ENCODE data around the gene WIPI1. TPM values are rescaled to one million over a fixed set of nuclear protein-coding genes. Genes with fewer than 3 reads are reported as not detected.

WIPI1 gene
- total RNA-seq, 1 experiment from 2014 or later, result 19.8 TPM

DNA sequence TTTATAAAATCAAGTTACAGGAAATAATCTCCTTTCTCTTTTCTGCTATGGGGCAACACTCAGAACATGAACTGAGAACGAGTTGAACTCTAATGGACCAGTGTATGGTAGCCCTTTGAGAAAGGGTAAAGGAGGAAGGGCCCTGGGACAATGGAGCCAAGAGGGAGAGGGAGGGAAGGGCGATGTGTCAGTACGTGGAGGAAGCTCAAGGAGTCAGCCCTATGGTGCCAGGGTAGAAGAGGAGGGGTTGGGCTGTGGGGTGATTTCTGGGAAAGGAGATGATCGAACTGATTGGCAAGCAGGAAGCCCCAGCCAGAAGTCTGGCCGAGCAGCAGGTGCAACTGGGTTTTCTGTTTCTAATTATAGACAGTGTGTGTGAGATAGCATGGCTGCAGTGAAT, 4.3 kb upstream of the WIPI1 start:
- POLR2A ChIA-PET, result no interaction called here
- Histone ChIP-seq H3K27ac (ENCODE audit: low read length) (no peak overlapping the region), H3K4me3 (ENCODE audit: low read depth in 2 of 2, low read length in 2 of 2) (no peak overlapping the region), H3K27me3 (ENCODE audit: control insufficient read depth, insufficient read depth, low read length) (no peaks in the 10 kb centered on the region), H3K9me3 (ENCODE audit: control insufficient read depth, insufficient read depth, low read depth, low read length) (no peaks in the 10 kb centered on the region), H3K4me1 (ENCODE audit: control insufficient read depth, insufficient read depth, low read length) (no peaks in the 10 kb centered on the region; the same call in none of the 2 replicates), H3K36me3 (ENCODE audit: control insufficient read depth, insufficient read depth, low read length) (no peaks in the 10 kb centered on the region)
- BruUV-seq (replicated peaks), result no TSS peak
- CTCF ChIA-PET, result no interaction called here
- TF ChIP-seq SIN3A (IDR thresholded peaks at IDR 0.05; ENCODE audit: borderline replicate concordance, insufficient read depth, low read depth, low read length), result no peak
- no peak for TF ChIP-seq POLR2AphosphoS5 (IDR thresholded peaks at IDR 0.05; ENCODE audit: low read depth, low read length)
- TF ChIP-seq TCF7L2 (IDR thresholded peaks at IDR 0.05; ENCODE audit: low read depth, low read length), result no peak
- TF ChIP-seq, protein P1, sequence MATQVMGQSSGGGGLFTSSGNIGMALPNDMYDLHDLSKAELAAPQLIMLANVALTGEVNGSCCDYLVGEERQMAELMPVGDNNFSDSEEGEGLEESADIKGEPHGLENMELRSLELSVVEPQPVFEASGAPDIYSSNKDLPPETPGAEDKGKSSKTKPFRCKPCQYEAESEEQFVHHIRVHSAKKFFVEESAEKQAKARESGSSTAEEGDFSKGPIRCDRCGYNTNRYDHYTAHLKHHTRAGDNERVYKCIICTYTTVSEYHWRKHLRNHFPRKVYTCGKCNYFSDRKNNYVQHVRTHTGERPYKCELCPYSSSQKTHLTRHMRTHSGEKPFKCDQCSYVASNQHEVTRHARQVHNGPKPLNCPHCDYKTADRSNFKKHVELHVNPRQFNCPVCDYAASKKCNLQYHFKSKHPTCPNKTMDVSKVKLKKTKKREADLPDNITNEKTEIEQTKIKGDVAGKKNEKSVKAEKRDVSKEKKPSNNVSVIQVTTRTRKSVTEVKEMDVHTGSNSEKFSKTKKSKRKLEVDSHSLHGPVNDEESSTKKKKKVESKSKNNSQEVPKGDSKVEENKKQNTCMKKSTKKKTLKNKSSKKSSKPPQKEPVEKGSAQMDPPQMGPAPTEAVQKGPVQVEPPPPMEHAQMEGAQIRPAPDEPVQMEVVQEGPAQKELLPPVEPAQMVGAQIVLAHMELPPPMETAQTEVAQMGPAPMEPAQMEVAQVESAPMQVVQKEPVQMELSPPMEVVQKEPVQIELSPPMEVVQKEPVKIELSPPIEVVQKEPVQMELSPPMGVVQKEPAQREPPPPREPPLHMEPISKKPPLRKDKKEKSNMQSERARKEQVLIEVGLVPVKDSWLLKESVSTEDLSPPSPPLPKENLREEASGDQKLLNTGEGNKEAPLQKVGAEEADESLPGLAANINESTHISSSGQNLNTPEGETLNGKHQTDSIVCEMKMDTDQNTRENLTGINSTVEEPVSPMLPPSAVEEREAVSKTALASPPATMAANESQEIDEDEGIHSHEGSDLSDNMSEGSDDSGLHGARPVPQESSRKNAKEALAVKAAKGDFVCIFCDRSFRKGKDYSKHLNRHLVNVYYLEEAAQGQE (IDR thresholded peaks at IDR 0.05; ENCODE audit: insufficient read depth in 1 of 2, low read depth in 2 of 2, low read length in 1 of 2), result no peak
- TF ChIP-seq, protein P2, sequence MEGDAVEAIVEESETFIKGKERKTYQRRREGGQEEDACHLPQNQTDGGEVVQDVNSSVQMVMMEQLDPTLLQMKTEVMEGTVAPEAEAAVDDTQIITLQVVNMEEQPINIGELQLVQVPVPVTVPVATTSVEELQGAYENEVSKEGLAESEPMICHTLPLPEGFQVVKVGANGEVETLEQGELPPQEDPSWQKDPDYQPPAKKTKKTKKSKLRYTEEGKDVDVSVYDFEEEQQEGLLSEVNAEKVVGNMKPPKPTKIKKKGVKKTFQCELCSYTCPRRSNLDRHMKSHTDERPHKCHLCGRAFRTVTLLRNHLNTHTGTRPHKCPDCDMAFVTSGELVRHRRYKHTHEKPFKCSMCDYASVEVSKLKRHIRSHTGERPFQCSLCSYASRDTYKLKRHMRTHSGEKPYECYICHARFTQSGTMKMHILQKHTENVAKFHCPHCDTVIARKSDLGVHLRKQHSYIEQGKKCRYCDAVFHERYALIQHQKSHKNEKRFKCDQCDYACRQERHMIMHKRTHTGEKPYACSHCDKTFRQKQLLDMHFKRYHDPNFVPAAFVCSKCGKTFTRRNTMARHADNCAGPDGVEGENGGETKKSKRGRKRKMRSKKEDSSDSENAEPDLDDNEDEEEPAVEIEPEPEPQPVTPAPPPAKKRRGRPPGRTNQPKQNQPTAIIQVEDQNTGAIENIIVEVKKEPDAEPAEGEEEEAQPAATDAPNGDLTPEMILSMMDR (IDR thresholded peaks at IDR 0.05), result no peak
- ATAC-seq (no peak), DNase-seq (ENCODE audit: low read depth, low spot score) (no peak)
- intact Hi-C loops (cut with micrococcal nuclease; ENCODE audit: unreplicated experiment), result loop anchor here (10.0 kb wide), 4 partner anchors 287 to 497 kb away; no protein-coding TSS in a partner anchor
- in situ Hi-C loops (cut with HindIII; ENCODE audit: low pct_unique_long_range_greater_than_20kb, low sequenced_read_pairs), result no loop called here

DNA sequence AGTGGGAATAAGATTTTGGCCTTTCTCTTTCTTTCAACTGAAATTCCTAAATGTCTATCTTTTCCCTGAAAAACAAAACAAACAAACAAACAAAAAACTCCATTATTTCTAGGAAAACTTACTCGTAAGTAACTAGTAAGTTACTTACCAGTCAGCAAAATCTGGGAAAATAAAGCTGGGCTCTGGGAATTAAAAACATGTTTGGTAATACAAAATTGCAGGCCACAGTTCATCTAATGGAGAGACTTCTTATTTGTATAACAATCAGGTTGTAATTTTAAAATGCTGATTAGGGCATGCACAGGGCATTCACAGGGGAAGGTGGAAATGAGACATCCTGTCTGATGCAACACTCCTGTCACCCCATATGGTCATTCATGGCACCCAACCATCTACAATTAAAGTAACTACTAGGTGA, 3.8 kb upstream of the WIPI1 start:
- no peak for DNase-seq (ENCODE audit: low read depth, low spot score)
- ChIA-PET CTCF (no interaction called here), POLR2A (interaction anchor here (0.6 kb wide), 1 partner anchor 86 kb away, joined by 3 read pairs; no protein-coding TSS in a partner anchor)
- Histone ChIP-seq H3K4me1 (ENCODE audit: control insufficient read depth, insufficient read depth, low read length) (peaks cover 2% of the 10 kb centered on the region), H3K27ac (ENCODE audit: low read length) (no peak overlapping the region), H3K27me3 (ENCODE audit: control insufficient read depth, insufficient read depth, low read length) (no peaks in the 10 kb centered on the region), H3K36me3 (ENCODE audit: control insufficient read depth, insufficient read depth, low read length) (no peaks in the 10 kb centered on the region), H3K4me3 (ENCODE audit: low read depth in 2 of 2, low read length in 2 of 2) (no peak overlapping the region), H3K9me3 (ENCODE audit: control insufficient read depth, insufficient read depth, low read depth, low read length) (no peaks in the 10 kb centered on the region)
- intact Hi-C loops (cut with micrococcal nuclease; ENCODE audit: unreplicated experiment), result loop anchor here (10.0 kb wide), 4 partner anchors 286 to 496 kb away; no protein-coding TSS in a partner anchor
- no peak for ATAC-seq
- TF ChIP-seq, protein P1 (IDR thresholded peaks at IDR 0.05; ENCODE audit: insufficient read depth in 1 of 2, low read depth in 2 of 2, low read length in 1 of 2), result no peak
- TF ChIP-seq SIN3A (IDR thresholded peaks at IDR 0.05; ENCODE audit: borderline replicate concordance, insufficient read depth, low read depth, low read length), result no peak
- no peak for TF ChIP-seq POLR2AphosphoS5 (IDR thresholded peaks at IDR 0.05; ENCODE audit: low read depth, low read length)
- TF ChIP-seq, protein P2 (IDR thresholded peaks at IDR 0.05), result no peak
- TF ChIP-seq TCF7L2 (IDR thresholded peaks at IDR 0.05; ENCODE audit: low read depth, low read length), result no peak
- in situ Hi-C loops (cut with HindIII; ENCODE audit: low pct_unique_long_range_greater_than_20kb, low sequenced_read_pairs), result no loop called here
- no TSS peak for BruUV-seq (replicated peaks)

Measured in Panc1 (cell line).